Suppressor macrophage treated with lipopolysaccharide for 1 hour (primary cell): ENCODE results near the gene MCTP1.

ENCODE experiments used
- DNase-seq, 3 donors: peaks; one replicate each; pipeline ENCODE4 v3.0.0-alpha.2; 2020 to 2022

MCTP1 gene

DNA sequence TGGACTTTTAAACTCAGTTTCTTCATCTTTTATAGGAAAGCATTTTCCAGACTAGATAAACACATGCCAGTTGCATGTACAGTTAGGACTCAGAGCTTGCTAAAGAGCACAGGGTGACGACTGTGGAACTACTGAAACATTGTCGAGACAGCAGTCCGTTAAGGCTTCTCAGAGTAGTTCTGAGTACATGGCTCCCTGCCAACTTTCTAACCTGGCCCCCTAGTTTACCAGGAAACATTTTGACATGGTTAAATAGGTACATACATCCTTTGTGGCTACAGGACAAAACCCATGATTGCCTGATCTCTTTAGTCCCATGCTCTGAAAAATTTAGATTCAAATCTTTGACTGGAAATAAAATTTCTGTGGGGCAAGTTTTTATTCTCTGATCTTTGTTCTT lies 536.7 kb downstream of the MCTP1 start:
- DNase-seq: no peak

DNA sequence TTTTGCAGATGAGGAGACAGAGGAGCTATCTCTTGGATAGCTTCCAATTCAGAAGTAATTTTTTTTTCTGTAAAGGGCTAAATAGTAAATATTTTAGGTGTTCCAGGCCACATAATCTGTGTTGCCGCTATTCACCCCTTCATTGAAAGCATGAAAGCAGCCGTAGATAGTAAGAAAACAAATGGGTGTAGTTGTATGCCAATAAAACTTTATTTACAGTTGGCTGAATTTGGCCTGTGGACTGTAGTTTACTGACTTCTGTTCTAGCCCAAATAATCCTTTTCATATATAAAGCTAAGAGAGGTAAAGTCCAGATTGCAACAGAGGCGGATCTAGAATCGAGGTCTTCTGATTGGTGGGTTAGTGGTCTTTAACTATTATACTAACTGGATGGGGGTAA lies 537.5 kb downstream of the MCTP1 start:
- no peak for DNase-seq

DNA sequence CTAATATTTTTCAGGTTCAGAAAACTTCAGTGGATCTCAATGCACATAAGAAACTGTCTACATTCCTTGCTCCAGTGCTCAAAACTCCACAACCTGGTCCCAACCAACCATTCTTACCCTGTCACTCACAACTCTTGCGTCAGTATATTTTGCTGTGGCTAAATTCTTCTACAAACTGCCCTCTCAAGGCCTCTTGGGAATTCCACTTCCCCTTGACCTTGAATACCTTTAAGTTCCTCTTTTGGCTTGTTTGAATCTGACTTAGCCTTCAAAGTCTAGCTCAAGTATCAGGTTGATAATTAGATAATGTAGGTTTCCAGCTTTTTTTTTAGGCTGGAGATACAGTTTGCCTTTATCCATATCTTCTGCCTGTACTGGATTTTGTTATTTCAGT lies 538.2 kb downstream of the MCTP1 start:
- peak; percentile 51 to 66 (median 62) for DNase-seq

DNA sequence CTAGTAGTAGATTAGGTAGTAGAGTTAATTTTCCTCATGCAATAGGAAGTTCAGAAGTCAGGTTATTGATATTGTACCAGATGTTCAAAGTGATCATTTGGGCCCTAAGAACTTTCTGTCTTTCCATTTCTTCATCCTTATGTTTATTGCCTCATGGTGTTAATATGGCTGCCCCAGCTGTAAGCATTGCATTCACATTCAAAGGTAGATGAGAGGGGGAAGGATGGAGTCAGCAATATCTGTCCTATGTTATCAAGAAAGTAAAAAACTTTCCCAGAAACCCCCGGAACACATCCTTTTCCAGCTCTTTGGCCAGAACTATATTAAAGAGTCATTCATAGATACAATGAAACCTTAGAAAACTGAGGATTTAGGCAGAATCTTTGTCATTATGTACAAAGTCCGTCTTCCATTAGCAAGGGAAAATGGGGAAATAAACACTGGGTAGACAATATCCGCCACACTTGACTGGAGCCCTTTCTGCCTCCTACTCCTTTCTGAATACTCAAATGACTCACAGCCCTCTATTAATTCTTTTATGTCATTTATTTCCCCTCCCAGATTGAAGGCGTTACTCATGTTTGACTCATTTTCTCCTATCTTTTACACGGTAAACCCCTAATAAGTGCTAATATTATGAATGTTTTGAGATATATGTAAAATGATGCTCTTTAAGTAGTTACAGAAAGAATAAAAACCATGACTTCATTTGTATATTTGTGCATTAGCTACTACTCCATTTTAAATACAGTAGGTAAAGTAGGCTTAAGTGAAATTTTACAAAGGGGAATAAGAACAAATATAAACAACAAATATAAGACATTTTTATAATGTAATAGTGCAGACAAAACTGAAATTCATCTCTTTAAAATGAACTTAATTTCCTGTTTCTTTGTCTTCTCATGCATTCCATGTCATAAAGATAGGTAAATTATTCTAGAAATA lies 538.8 kb downstream of the MCTP1 start:
- peak; percentile 54 to 81 (median 77) for DNase-seq

DNA sequence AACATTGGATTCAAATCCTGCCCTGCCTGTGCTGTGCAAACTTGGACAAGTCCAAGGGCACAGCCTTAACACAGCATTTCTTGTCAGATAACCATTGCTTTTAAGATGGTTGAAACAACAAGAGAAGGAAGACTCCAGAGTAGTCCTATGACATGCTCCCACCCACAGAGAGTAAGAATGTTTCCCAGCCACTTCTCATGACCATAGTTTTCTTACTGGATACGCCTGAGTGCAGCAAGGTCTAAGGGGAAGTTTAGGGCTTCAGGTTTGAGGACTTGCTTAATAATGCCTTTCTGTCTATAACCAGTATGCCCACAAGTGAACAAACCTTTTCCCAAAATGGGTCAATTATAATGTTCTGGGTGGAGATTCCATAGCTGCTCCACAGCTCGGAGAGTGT lies 540.0 kb downstream of the MCTP1 start:
- peak in 2 of 3 donors; percentile 7 to 17 for DNase-seq

DNA sequence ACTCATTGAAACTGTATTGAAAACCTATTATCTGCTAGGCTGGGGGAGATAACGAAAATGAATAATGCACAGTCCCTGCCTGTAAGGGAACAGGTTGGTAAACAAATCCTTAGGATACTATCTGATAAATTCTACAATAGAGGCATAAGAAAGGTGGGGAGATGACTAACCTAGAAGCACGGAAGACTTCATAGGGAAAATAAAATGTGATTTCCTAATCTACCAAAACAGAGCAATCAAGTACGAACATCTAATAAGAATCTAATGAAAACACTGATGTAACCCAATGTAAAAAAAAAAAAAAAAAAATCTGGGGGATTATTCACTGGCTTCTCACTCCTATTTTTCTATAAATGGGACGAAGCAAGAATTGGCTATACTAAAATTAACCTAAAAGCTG lies 542.0 kb downstream of the MCTP1 start:
- DNase-seq: no peak

DNA sequence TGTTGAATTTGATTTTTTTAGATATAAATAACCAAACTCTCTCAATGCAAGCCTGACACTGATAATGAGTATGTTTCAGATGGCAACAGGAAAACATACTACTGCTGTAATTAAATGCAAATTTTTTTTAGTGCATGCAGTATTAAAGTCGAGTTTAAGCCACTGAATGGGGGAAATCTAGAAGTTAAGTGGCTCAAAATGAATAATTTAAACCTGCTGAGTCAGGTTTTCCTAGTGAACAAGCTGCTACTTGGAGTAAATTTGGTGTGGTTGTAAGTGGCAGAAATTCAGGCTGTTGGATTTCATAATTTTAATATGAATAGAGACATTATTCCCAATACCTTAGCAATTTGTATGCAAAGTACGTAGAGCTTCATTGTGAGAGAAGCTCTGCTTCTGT lies 544.6 kb downstream of the MCTP1 start:
- no peak for DNase-seq

DNA sequence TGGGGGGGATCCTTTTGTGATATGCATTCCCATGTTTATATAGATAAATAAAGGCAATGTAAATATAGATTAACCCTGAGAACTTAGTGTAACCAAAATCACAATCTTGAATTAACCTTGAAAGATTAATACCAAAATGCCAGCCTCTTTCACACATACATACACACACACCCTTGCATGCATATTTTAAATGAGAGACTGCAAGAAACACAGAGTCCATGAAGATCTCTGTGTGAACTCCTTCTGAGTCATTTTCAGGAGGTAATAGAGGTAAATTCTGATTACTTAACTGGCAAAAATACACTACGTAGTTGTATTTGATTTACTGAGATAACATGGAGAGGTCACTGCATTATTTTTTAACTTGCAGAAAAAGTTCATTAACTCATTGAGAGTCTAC lies 548.4 kb downstream of the MCTP1 start:
- DNase-seq: no peak

DNA sequence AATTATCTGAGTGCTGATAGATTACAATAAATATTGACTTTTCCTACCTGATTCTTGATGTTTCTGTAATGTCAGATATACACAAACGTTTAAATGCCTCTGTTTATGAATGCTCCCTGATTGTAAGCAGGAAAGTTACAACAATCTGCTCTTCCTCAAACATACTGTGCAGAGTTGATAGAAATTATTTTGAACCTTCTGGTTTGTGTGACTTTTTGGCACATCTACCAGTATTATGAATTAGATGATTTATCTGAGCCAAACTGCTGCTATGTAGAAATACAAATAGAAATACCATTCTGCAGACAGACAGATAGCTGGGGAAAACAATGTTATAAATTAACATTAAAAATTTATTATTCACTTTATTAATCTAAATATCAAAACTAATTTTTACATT lies 553.4 kb downstream of the MCTP1 start:
- DNase-seq: no peak

DNA sequence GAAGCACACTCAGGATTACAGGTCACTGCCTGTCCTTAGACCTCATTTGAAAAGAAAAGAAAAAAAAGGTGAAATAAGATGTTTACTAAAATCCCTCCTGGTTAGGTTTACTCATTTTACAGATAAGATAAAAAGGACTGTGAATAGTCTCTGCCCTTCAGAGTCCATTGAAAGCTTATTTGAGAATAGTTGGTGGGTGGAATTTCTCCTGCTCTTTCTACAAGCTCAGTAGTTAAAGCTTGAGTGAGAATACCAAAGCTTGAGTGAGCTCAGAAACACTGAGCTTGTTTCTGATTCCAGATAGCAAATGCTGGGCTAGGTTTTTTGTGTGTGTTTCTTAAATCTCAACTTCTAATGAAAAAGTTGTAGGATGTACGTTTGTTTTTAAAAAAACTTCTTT lies 559.8 kb downstream of the MCTP1 start:
- no peak for DNase-seq

DNA sequence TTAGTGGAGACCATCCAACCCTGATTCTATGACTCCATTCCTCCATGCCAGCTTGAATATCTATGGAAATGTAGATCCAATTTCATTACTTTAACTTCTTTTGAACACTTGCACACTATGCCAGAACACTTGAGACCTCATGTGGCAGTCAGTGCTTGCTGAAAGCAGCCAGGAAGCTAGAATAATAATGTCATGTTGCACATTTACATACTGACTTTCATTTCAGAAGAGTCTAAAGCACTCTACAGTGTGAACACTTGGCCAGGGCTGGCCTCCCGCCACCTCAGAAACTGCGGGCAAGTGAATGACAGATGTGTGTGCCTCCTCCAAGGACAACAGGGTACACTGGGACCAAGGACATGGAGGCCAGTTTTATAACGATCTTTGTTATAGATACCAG lies 569.1 kb downstream of the MCTP1 start:
- DNase-seq: no peak

DNA sequence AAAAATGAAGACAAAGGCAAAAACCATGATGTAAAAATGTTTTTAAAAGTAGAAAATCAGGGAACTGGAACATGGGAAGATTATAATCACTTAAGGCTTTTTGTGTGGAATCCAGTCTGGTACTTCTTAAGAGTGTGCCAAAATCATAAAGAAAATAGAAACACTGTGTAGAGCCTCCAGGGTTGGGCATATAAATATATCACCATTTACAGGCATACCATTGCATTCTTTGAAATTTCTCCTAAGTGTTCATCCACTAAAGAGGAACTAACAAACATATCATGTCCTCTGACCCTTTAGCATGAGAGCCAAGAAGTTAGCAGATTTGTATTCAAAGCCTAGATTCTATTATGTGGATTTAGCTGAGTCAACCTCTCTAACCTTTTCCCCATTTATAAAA lies 573.1 kb downstream of the MCTP1 start:
- no peak for DNase-seq

DNA sequence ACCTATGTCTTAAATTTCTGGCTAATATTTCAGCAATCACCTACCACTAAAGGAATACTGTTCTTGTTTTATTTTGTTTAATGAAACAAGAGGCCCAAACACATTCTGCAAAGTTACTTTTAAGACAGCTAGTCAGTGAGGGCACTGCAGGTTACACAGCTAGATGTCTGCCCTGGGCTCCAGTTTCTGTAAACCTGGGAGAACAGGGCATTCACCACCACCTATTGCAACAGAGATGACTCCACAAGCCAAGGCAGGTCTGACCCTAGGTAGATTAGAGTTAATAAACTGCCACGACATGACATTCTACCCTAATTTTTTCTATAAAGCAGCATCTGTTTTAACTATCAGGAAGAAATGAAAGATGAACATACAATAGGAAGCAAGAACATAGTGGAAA lies 575.6 kb downstream of the MCTP1 start:
- DNase-seq: no peak

DNA sequence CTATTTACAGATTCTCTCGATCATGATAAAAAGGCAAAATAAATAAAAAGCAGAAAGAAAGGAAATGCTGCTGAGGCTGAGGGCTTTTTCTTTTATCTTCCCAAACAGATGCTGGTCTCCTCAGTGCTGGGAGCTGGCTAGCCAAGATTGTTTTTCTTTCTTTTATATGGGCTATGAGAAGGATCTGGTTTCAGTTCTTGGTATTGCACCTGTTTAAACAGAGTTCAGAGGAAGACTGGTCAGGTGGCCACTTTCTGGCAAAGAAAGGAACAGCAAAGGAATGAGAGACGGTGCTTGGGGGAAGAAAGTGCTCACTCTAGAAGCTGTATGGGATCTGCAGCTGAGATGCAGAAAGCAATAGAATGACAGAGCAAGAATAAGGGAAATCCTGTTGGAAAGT lies 577.5 kb downstream of the MCTP1 start:
- DNase-seq: no peak

DNA sequence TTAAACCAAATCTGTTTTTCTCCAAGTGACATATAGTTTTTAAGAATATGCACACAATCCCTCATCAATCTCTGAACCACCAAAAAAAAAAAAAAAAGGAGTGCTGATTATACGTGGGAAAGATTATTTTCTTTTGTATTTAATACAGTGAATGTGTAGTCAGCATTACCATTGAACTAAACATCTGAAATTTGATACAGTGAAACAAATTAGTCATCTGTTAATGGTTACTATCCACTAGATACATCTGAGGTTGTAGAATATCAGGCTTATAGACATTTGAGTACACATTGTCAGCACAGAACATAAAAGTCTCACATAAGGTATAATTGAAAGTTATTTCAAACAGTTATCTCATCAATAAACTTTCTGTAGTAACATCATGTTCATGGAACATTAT lies 579.5 kb downstream of the MCTP1 start:
- DNase-seq: no peak

DNA sequence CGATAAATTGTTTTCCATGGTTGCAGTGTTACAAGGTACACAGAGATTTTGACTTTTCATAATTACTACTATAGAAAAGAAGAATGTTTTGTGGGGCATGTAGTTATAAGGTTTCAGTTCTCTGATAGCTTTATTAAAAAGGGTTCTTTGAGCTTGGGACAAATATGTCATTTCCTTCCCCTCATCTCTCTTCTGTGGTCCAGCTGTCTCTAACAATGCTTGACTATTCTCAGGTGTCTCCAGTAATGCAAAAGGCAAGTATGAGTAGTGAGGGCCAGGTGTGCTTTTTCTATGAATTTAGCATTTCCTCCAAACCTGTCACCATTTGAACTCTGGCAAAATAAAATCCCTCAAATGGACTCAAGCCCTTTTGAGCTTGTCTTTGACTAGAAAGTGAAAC lies 582.2 kb downstream of the MCTP1 start:
- no peak for DNase-seq

DNA sequence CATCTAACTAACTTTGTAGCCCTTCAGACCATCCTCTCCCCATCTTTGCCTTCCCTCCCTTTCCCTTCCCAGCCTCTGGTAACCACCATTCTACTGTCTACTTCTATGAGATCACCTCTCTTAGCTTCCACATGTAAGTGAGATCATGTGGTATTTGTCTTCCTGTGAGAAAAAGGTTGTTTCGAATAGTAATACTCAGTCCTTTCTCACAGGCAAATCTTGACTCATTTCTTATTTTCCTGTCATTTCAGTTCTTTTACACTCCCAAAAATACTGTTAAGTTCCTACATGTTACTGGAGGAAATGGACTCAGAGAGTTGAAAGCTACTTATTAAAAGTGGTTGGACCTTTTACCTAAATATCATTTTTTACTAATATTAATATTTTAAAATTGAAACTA lies 584.3 kb downstream of the MCTP1 start:
- DNase-seq: no peak

DNA sequence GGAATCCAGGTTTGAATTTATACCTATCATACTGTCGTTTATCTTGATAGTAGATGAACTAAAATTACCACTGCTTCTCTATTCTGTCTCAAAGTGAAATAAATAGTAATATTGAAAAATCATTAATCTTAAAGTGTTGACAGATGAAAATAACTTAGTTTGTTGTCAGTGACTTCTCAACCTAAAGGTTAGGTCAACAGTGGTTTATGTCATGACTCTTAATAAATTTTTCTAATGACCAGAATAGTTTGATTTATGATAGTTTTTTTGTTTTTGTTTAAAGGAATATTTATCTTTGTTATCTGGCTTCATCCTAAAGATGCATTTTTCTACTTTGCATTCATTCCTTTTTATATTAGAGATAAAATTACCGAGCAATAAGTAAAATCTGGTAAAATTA lies 585.3 kb downstream of the MCTP1 start:
- DNase-seq: peak in 1 of 3 donors; percentile 10

DNA sequence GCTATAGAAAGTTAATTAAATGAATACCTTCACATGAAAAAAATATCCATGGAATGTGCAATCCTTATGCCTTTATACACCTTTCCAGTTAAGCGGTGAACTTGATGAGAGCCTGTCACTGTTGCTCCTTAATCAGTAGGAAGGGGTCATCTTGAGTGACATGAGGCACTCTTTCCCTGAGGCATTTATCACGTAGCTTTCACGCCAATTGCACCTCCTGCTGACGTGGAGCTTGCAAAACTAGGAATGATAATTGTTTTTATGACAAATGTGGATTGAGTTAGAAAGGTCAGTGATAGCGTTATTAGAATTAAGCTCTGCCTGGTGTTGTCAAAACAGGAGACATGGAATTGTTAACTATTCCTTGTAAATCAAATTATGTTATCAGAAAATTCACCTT lies 586.7 kb downstream of the MCTP1 start:
- DNase-seq: no peak

DNA sequence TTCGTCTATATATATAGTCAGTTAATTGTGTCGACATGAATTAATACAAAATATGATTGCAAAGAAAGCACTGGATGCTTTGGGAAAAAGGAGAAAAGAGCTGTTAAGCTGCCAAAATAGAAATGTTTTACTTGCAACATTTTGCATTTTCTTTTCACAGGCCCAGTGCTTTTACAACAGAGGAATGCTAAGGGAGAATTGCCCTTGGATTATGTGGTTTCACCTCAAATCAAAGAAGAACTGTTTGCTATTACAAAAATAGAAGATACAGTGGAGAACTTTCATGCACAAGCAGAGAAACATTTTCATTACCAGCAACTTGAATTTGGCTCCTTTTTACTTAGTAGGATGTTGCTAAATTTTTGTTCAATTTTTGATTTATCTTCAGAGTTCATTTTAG lies 590.2 kb downstream of the MCTP1 start:
- no peak for DNase-seq

DNA sequence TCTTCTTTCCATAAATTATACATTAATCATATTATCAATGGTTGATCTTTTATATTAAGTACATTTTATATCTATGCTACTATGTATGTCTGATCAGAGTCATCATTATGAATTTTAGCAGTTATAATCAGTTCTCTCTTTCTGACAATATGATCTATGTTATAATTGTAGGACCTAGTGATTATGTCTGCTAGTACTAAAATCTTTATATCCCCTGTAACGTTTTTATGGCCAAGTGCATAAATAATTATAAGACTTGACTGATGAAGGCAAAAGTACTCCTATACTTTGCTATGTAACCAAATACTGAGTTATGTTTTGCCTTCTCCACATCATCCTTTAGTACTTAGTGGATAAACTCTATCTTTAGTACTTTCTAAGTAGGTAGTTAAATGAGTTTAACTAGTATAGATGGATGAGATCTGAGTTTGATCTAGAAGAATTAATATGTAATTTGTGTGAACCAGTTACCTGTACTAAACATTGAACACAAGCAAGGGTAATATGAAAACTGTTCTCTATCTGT lies 591.0 kb downstream of the MCTP1 start:
- DNase-seq: no peak

DNA sequence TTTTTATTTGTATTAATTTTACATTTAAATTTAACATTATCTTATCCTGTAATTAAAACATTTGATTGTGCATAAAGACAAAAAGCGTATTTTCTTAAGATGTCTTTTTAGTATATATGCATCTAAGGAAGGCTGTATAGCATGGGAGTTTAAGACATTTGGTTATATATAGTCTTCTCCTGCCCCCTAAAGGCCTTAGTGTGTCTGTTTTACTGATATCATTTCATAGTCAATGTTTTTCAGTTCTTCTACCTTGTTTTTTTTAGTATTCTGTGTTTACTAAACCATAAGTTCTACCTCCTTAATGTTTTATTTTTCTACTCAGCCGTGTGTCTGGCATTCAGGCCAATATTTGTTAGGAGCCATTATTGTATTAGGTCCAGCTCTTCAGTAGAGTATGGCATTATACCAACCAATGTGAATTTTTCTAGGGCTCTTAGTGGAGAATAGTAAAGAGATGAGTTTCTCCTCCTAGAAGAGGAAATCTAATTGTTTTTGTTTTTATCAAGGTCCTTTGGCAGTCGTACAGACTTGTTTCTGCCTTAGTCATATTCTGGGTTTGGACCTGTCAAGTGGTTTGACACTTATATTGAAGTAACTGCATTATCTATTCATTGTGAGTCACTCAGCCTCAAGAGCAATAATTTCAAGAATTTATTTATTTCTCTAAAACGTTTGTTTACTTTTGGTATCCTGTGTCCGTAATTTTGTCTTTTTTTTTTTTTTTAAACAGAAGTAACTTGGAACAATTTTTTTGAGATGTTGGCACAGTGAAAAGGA lies 591.7 kb downstream of the MCTP1 start:
- DNase-seq: peak; percentile 21 to 54 (median 46)

DNA sequence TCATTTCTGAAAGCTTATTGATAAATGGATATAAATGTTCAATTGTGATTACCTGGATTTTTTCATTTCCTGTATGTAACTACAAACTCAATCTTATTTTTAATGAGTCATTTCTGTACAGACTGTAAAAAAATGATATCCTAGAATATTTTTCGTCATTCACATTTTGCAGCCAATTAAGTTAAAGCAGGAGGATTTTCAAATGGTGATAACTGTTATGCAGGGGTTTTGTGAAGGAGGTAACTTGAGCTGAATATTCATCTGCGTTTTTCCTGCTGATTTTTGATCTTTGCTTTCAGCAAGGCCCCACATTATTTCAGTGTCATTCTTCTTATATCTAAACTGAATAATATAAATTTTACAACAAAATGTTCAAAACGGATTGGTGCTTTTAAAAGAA lies 592.3 kb downstream of the MCTP1 start:
- DNase-seq: no peak

DNA sequence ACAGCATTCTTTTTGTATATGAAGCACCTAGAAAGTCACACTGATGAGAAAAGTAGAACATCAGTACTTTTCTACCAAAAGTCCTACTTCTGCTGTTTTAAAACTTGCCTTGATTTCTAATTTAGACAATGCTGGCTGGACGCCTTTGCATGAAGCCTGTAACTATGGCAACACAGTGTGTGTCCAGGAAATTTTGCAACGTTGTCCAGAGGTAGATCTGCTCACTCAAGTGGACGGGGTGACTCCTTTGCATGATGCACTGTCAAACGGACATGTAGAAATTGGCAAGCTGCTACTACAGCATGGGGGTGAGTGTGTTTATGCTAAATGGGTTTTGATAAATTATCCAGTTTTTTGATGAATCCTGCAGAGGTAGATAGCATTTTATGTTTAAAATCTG lies 592.9 kb downstream of the MCTP1 start:
- no peak for DNase-seq
